ENCODE measurements around the gene AGBL5.

AGBL5 gene

GRCh38 chr2:27025281-27025800, 26.1 kb upstream of the AGBL5 start:
- no peak for DNase-seq

GRCh38 chr2:27025861-27026851, 25.3 kb upstream of the AGBL5 start:
- DNase-seq = no peak

GRCh38 chr2:27027211-27027651, 24.2 kb upstream of the AGBL5 start:
- DNase-seq = no peak

- no peak for DNase-seq
Measured at GRCh38 chr2:27029051-27029450, 22.4 kb upstream of the AGBL5 start.

GRCh38 chr2:27032495-27033252, 18.8 kb upstream of the AGBL5 start, which contains the start of gene TMEM214:
TMEM214 (plus strand) TSS chr2:27032965; CDS start chr2:27033016, 51 bp downstream.
- peak; percentile 68 for DNase-seq

- DNase-seq = no peak
Measured at GRCh38 chr2:27033253-27033852, 18.1 kb upstream of the AGBL5 start.

GRCh38 chr2:27038012-27038411, 13.5 kb upstream of the AGBL5 start:
- DNase-seq = no peak

- DNase-seq = no peak
Measured at GRCh38 chr2:27038631-27039339, 12.7 kb upstream of the AGBL5 start.

GRCh38 chr2:27039426-27039825, 12.0 kb upstream of the AGBL5 start:
- no peak for DNase-seq

- DNase-seq = no peak
Measured at GRCh38 chr2:27039871-27040270, 11.6 kb upstream of the AGBL5 start.

- no peak for DNase-seq
Measured at GRCh38 chr2:27040282-27040681, 11.2 kb upstream of the AGBL5 start.

- no peak for DNase-seq
Measured at GRCh38 chr2:27041752-27042151, 9.7 kb upstream of the AGBL5 start.

- no peak for DNase-seq
Measured at GRCh38 chr2:27042159-27042661, 9.3 kb upstream of the AGBL5 start.

- DNase-seq = no peak
Measured at GRCh38 chr2:27042985-27043634, 8.4 kb upstream of the AGBL5 start.

GRCh38 chr2:27049422-27050280, 1.8 kb upstream of the AGBL5 start:
- DNase-seq = no peak

- peak; percentile 94 for DNase-seq
Measured at GRCh38 chr2:27050281-27050995, 1.0 kb upstream of the AGBL5 start.

- no peak for DNase-seq
Measured at GRCh38 chr2:27051902-27052645, 606 bp downstream of the AGBL5 start.

- DNase-seq = no peak
Measured at GRCh38 chr2:27053321-27053720, 1.9 kb downstream of the AGBL5 start.

- DNase-seq = no peak
Measured at GRCh38 chr2:27053776-27054175, 2.3 kb downstream of the AGBL5 start.

All from DMS153 (cell line).